Measurements from ENCODE around the gene KMT5B. TPM values are rescaled to one million over a fixed set of nuclear protein-coding genes. Genes with fewer than 3 reads are reported as not detected.
A peak's percentile ranks its signal among the peaks of the same experiment; 100 is the strongest.

Gene KMT5B
- total RNA-seq, 1 donor from 2014 or later = 64.7 TPM

DNA sequence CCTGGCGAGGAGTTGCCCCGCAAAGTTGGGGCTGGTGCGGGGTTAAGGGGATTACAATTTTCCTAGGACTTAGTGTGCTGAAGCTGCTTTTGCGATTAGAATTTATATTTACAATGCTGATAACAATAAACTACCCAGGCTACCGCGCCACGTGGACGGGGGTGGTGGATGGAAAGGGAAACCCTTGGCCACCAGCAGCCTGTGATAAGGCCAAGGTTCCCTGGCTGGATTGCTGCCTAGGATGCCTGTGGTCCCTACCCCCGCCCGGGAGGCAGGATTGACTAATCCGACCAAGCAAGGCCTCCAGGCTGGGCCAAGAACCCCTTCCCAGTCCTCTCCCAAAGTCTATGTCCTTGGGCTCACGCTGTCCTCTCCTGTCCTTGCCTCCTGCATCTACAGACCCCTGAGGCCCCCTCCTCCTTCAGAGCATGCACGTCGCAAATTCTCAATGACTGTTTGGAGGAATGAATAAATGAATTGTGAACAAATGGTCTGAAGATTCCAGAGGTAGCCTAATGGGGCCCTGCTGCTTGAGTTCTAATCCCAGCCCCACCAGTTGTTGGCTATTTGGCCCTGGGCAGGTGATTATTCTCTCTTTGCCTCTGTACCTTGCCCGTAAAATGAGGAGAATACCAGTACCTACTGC, 84.3 kb downstream of the KMT5B start:
- Mint-ChIP-seq H3K27ac (peak overlapping the region; percentile 89), H3K27me3 (ENCODE audit: low read depth) (no peaks in the 10 kb centered on the region), H3K9me3 (peaks cover 9% of the 10 kb centered on the region), H3K36me3 (peaks cover 6% of the 10 kb centered on the region), H3K4me3 (peak overlapping the region; percentile 63), H3K4me1 (peaks cover 28% of the 10 kb centered on the region)
- TF ChIP-seq, protein P1, sequence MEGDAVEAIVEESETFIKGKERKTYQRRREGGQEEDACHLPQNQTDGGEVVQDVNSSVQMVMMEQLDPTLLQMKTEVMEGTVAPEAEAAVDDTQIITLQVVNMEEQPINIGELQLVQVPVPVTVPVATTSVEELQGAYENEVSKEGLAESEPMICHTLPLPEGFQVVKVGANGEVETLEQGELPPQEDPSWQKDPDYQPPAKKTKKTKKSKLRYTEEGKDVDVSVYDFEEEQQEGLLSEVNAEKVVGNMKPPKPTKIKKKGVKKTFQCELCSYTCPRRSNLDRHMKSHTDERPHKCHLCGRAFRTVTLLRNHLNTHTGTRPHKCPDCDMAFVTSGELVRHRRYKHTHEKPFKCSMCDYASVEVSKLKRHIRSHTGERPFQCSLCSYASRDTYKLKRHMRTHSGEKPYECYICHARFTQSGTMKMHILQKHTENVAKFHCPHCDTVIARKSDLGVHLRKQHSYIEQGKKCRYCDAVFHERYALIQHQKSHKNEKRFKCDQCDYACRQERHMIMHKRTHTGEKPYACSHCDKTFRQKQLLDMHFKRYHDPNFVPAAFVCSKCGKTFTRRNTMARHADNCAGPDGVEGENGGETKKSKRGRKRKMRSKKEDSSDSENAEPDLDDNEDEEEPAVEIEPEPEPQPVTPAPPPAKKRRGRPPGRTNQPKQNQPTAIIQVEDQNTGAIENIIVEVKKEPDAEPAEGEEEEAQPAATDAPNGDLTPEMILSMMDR (IDR thresholded peaks at IDR 0.05; ENCODE audit: unreplicated experiment) = no peak
- DNase-seq (ENCODE audit: low spot score in 2 of 2, unreplicated experiment in 2 of 2) = peak in 1 of 2 experiments; percentile 61

DNA sequence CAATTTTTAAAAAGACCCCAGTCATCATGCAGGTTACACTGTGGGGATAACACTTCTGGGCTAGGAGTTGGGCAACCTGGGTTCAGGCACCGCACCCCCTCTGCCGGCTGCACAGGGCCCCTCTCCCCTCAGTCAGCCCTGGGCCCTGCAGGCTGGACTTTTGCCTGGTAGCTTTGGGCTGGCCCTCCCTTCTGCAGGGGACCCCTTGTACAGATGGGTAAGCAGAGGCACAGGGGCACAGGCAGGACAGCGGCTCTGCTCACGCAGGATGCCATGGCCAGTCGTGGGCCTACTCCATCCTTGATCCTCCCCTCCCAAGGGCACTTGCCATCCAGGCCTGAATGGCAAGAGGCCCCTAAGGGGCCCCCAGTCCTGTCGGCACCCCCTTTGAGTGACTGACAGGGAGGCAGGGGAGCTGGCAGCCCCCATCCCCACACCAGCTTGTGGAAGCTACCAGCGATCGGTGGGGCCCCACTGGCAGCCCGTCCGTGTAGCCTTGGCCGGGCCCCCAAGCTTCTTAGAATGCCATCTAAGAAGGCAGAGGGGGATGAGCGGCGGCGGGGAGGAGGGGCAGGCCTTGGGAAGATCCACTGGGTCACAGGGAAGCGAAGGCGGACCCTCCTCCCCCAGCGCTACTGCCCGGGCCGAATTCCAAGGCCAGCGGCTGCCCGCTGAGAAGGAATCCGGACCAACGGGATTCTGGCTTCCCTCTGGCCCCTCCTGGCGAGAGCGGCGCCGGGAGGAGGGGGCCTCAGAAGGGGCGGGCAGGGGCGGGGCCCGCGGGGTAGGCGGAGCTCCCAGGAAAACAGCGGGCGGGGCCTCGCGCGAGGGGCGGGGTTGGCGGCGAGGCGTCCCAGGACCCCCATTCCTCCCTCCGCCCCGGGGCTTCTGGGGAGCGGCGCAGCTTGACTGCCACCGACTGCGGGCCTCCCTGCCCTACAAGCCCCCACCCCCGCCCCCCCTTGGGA, 85.1 kb downstream of the KMT5B start:
- peak overlapping the region; percentile 63 for H3K4me3 Mint-ChIP-seq
- TF ChIP-seq, protein P1 (IDR thresholded peaks at IDR 0.05; ENCODE audit: unreplicated experiment) = no peak
- no peaks in the 10 kb centered on the region for H3K27me3 Mint-ChIP-seq (ENCODE audit: low read depth)
- peak; percentile 86 to 90 for DNase-seq (ENCODE audit: low spot score in 2 of 2, unreplicated experiment in 2 of 2)
- peaks cover 9% of the 10 kb centered on the region for H3K9me3 Mint-ChIP-seq
- H3K27ac Mint-ChIP-seq = peak overlapping the region; percentile 89
- H3K36me3 Mint-ChIP-seq = peaks cover 6% of the 10 kb centered on the region
- H3K4me1 Mint-ChIP-seq = peaks cover 32% of the 10 kb centered on the region

DNA sequence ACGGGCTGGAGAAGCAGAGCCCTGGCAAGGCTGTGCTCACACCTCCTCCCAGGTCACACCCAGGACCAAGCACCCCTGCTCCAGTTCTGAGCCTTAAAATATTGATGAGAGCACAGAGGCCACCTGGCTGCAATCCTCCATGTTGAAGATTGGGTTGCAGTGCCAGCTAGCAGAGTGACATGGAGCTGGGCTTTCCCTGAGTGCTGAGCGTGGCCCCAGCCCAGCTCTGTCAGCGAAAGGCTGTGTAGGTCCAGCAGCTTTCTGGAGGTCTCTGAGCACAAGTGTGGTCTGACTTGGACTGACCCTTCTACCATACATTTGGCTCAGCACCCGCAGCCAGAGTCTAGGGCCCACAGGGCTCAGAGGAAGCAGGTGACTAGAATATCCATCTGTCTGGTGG, 87.9 kb downstream of the KMT5B start:
- H3K4me1 Mint-ChIP-seq = peaks cover 42% of the 10 kb centered on the region
- no peaks in the 10 kb centered on the region for H3K36me3 Mint-ChIP-seq
- no peak for DNase-seq (ENCODE audit: low spot score in 2 of 2, unreplicated experiment in 2 of 2)
- TF ChIP-seq, protein P1 (IDR thresholded peaks at IDR 0.05; ENCODE audit: unreplicated experiment) = no peak
- H3K27ac Mint-ChIP-seq = peak overlapping the region; percentile 43
- H3K4me3 Mint-ChIP-seq = no peak overlapping the region
- no peaks in the 10 kb centered on the region for H3K9me3 Mint-ChIP-seq
- no peaks in the 10 kb centered on the region for H3K27me3 Mint-ChIP-seq (ENCODE audit: low read depth)

DNA sequence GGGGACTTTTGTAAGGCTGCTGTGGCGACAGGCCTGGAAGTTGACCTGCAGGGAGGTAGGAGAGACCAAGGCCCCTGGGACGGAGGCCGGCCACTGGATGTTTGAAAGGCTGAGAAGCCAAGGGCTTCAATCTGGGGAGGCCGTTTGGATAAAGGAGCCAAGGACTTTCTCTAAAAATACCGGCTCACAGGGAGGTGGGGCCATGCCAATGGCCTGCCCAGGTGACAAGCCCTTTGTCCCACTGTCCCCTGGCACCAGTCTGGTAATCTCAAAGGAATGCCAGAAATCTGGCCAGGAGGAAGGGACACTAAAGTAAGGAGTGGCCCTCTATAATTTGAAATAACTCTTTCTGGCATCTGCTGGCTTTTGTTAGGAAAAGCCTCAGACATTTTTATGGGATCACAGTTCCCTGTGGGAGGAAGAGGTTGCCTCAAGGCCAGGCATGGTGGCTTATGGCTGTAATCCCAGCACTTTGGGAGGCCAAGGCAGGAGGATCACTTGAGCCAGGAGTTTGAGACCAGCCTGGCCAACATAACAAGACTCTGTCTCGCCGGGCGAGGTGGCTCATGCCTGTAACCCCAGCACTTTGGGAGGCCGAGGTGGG, 90.1 kb downstream of the KMT5B start:
- peak overlapping the region; percentile 13 for H3K4me3 Mint-ChIP-seq
- TF ChIP-seq, protein P1 (IDR thresholded peaks at IDR 0.05; ENCODE audit: unreplicated experiment) = no peak
- H3K4me1 Mint-ChIP-seq = peaks cover 53% of the 10 kb centered on the region
- no peaks in the 10 kb centered on the region for H3K36me3 Mint-ChIP-seq
- peak overlapping the region; percentile 92 for H3K27ac Mint-ChIP-seq
- H3K9me3 Mint-ChIP-seq = no peaks in the 10 kb centered on the region
- no peak for DNase-seq (ENCODE audit: low spot score in 2 of 2, unreplicated experiment in 2 of 2)
- H3K27me3 Mint-ChIP-seq (ENCODE audit: low read depth) = no peaks in the 10 kb centered on the region

DNA sequence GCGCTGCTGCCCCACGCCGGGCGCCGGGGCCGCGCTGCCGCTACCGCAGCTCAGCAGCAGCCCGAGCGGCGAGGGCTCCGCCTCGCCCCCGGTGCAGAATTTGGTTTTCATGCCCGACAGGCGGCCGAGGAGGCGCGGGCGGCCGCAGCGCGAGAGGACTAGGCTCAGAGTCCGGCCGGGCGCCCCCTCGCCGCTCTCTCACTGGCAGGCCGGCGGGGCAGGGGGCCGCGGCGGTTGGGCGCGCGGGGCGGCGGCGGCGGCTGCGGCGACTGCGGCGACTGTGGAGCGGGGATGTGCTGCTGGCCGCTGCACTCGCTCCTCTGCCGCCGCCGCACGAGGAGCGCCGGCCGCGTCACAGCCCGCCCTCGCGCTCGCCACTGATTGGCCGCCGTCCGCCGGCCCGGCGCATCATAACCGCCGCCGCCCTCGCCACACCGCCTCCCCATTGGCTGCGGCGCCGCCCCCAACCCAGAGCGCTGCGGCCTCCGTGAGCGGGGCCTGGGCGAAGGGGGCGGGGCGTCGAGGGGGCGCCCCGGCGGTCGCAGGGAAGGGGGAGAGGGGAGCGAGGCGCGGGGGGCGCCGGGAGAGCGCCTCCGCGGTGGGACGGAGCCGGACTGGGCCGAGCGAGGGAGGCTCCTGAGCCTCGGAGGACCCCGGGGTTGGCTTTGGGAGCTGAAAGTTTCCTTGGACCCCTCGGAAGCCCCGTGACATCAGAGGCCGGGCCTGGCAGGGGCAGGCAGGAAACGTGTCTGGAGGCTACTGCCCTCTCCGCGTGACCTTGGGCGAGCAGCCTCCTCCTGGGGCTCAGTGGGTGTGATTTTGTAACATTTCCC, 91.8 kb downstream of the KMT5B start, which contains the start of gene CHKA:
Gene CHKA (minus strand): TSS at position 322 of the 833 bp plus-strand sequence. CDS start 211 bp downstream, at position 111.
- peaks cover 53% of the 10 kb centered on the region for H3K4me1 Mint-ChIP-seq

More for the DNA sequence above, 91.8 kb downstream of the KMT5B start, which contains the start of gene CHKA:
- peak within 1 kb of the TSS; percentile 87 for H3K4me3 Mint-ChIP-seq
- DNase-seq (ENCODE audit: low spot score in 2 of 2, unreplicated experiment in 2 of 2) = peak; percentile 94 to 95
- TF ChIP-seq, protein P1 (IDR thresholded peaks at IDR 0.05; ENCODE audit: unreplicated experiment) = no peak
- no peaks in the 10 kb centered on the region for H3K36me3 Mint-ChIP-seq
- H3K9me3 Mint-ChIP-seq = no peaks in the 10 kb centered on the region
- no peaks in the 10 kb centered on the region for H3K27me3 Mint-ChIP-seq (ENCODE audit: low read depth)
- H3K27ac Mint-ChIP-seq = peak within 1 kb of the TSS; percentile 98

All from mesothelial cell of epicardium (in vitro differentiated cells).